H1 (cell line): ENCODE data around the gene L3MBTL4. TPM values are rescaled to one million over a fixed set of nuclear protein-coding genes. Genes with fewer than 3 reads are reported as not detected.

Experiments used
- CTCF ChIA-PET: fragments of 300-600 bp; sonication (Branson Sonifier 250); formaldehyde crosslinking; loops from one replicate; lab custom pipeline; 2021; ENCODE audit not compliant: partially characterized antibody; lab: Charles Lee
- POLR2A ChIA-PET: fragments of 300-600 bp; sonication (Branson Sonifier 250); formaldehyde crosslinking; loops from one replicate; lab custom pipeline; 2021; ENCODE audit warnings: inconsistent platforms; ENCODE audit not compliant: partially characterized antibody; lab: Charles Lee
- DNase-seq, 2 experiments: peaks; one replicate each; pipeline versions ENCODE4 v3.0.0 to v3.0.0-alpha.2; 2010 to 2022; ENCODE audit warnings: low spot score in 2 of 2, low read depth in 1 of 2, mixed read lengths in 1 of 2
- FAIRE-seq: peaks from 2 replicates; lab custom pipeline; 2011; peaks lifted over from hg19 to GRCh38; lab: Jason Lieb, UNC
- H2AFZ ChIP-seq: 2 replicates; pipeline ENCODE4 v1.8.1; 2012; ENCODE audit warnings: low read length, inconsistent platforms
- H2AK5ac ChIP-seq: 2 replicates; pipeline ENCODE4 v1.6.1; 2013; ENCODE audit warnings: low read depth, low read length
- H2BK120ac ChIP-seq: replicated peaks from 2 replicates; pipeline ENCODE3; 2013; ENCODE audit warnings: low read depth, low read length, inconsistent platforms
- H2BK12ac ChIP-seq: 2 replicates; pipeline ENCODE4 v1.6.1; 2013; ENCODE audit warnings: low read depth, low read length
- H2BK15ac ChIP-seq: 2 replicates; pipeline ENCODE4 v1.6.1; 2013; ENCODE audit warnings: low read length
- H2BK20ac ChIP-seq: 2 replicates; pipeline ENCODE4 v1.6.1; 2013; ENCODE audit warnings: low read length
- H2BK5ac ChIP-seq: 2 replicates; pipeline ENCODE4 v1.6.1; 2013; ENCODE audit warnings: low read depth, low read length
- H3K14ac ChIP-seq: 2 replicates; pipeline ENCODE4 v1.6.1; 2013; ENCODE audit warnings: inconsistent platforms; ENCODE audit not compliant: insufficient read length
- H3K18ac ChIP-seq: 2 replicates; pipeline ENCODE4 v1.6.1; 2013; ENCODE audit warnings: low read length; ENCODE audit errors: extremely low read depth
- H3K23ac ChIP-seq: 2 replicates; pipeline ENCODE4 v1.6.1; 2013; ENCODE audit warnings: inconsistent platforms; ENCODE audit not compliant: insufficient read length
- H3K23me2 ChIP-seq: 2 replicates; pipeline ENCODE4 v1.6.1; 2013; ENCODE audit warnings: low read depth, low read length
- H3K27ac ChIP-seq: 2 replicates; pipeline ENCODE4 v1.6.1; 2011; ENCODE audit warnings: low read depth, low read length, inconsistent platforms
- H3K27me3 ChIP-seq, 4 experiments: replicated peaks in 1 of 4; 1 replicate in 1 of 4; 2 replicates in 3 of 4; pipeline versions ENCODE4 v1.6.1 to v1.8.1; 2011 to 2013; ENCODE audit warnings: low read length in 3 of 4, mild to moderate bottlenecking in 3 of 4, inconsistent platforms in 2 of 4, mixed read lengths in 2 of 4, moderate library complexity in 1 of 4; ENCODE audit not compliant: control insufficient read depth in 3 of 4, insufficient read depth in 3 of 4; ENCODE audit errors: extremely low read depth in 1 of 4
- H3K36me3 ChIP-seq, 4 experiments: 2 replicates each; pipeline versions ENCODE4 v1.6.1 to v1.8.1; 2011 to 2013; ENCODE audit warnings: mild to moderate bottlenecking in 4 of 4, low read length in 3 of 4, moderate library complexity in 2 of 4, control low read depth in 1 of 4, inconsistent platforms in 1 of 4; ENCODE audit not compliant: insufficient read depth in 4 of 4, control insufficient read depth in 2 of 4
- H3K4ac ChIP-seq: replicated peaks from 2 replicates; pipeline ENCODE3; 2013; ENCODE audit warnings: low read length, low read depth, mixed read lengths, inconsistent platforms; ENCODE audit not compliant: insufficient read length
- H3K4me1 ChIP-seq, 4 experiments: replicated peaks in 1 of 4; 1 replicate in 1 of 4; 2 replicates in 3 of 4; pipeline versions ENCODE4 v1.6.1 to v1.8.1; 2011 to 2013; ENCODE audit warnings: low read length in 3 of 4, inconsistent platforms in 2 of 4, mixed read lengths in 1 of 4; ENCODE audit not compliant: insufficient read depth in 4 of 4, control insufficient read depth in 3 of 4
- H3K4me2 ChIP-seq, 2 experiments: 2 replicates each; pipeline versions ENCODE4 v1.6.1 to v1.8.1; 2011 to 2013; ENCODE audit warnings: low read depth in 2 of 2, low read length in 2 of 2, control low read depth in 1 of 2, inconsistent platforms in 1 of 2, mild to moderate bottlenecking in 1 of 2; ENCODE audit not compliant: insufficient read depth in 1 of 2
- H3K4me3 ChIP-seq, 4 experiments: fragments of 200-600, 300-600 bp in 1 of 4; sonication (generic), shearing (Covaris generic), sonication (Bioruptor Twin) in 1 of 4; 2 replicates each; pipeline versions ENCODE4 v1.5.1 to v1.8.1; 2011 to 2016; ENCODE audit warnings: low read length in 4 of 4, low read depth in 3 of 4, control low read depth in 2 of 4, inconsistent platforms in 2 of 4, mild to moderate bottlenecking in 2 of 4, mixed read lengths in 1 of 4, moderate library complexity in 1 of 4; ENCODE audit not compliant: insufficient read depth in 2 of 4; ENCODE audit errors: extremely low read depth in 1 of 4
- H3K56ac ChIP-seq: replicated peaks from 2 replicates; pipeline ENCODE3; 2013; ENCODE audit warnings: low read depth, mild to moderate bottlenecking, mixed read lengths, low read length, inconsistent platforms; ENCODE audit not compliant: insufficient read length
- H3K79me1 ChIP-seq: 2 replicates; pipeline ENCODE4 v1.6.1; 2013; ENCODE audit warnings: low read depth, low read length, control low read depth
- H3K79me2 ChIP-seq, 2 experiments: 2 replicates each; pipeline versions ENCODE4 v1.6.1 to v1.8.1; 2012 to 2013; ENCODE audit warnings: low read length in 2 of 2, mild to moderate bottlenecking in 2 of 2, inconsistent platforms in 1 of 2; ENCODE audit not compliant: insufficient read depth in 2 of 2, control insufficient read depth in 1 of 2
- H3K9ac ChIP-seq, 4 experiments: replicated peaks in 1 of 4; 1 replicate in 1 of 4; 2 replicates in 3 of 4; pipeline versions ENCODE4 v1.6.1 to v1.8.1; 2011 to 2013; ENCODE audit warnings: low read depth in 3 of 4, low read length in 3 of 4, control low read depth in 2 of 4, mild to moderate bottlenecking in 2 of 4, moderate library complexity in 2 of 4, inconsistent platforms in 1 of 4; ENCODE audit errors: extremely low read depth in 1 of 4
- H3K9me3 ChIP-seq, 2 experiments: 2 replicates each; pipeline versions ENCODE4 v1.6.1 to v1.8.1; 2012 to 2013; ENCODE audit warnings: mild to moderate bottlenecking in 2 of 2, moderate library complexity in 2 of 2, control low read depth in 1 of 2, inconsistent platforms in 1 of 2, low read depth in 1 of 2, low read length in 1 of 2, mixed read lengths in 1 of 2; ENCODE audit not compliant: insufficient read depth in 2 of 2
- H4K20me1 ChIP-seq, 2 experiments: replicated peaks in 1 of 2; 2 replicates each; pipeline versions ENCODE3 to v1.8.1; 2011 to 2013; ENCODE audit warnings: inconsistent platforms in 2 of 2, low read length in 2 of 2, mild to moderate bottlenecking in 1 of 2; ENCODE audit not compliant: insufficient read depth in 2 of 2, control insufficient read depth in 1 of 2
- H4K5ac ChIP-seq: 2 replicates; pipeline ENCODE4 v1.6.1; 2013; ENCODE audit warnings: low read length, low read depth, mixed read lengths, inconsistent platforms; ENCODE audit not compliant: insufficient read length
- H4K8ac ChIP-seq: 2 replicates; pipeline ENCODE4 v1.8.0; 2013; ENCODE audit warnings: mild to moderate bottlenecking, moderate library complexity, low read length, inconsistent platforms; ENCODE audit not compliant: insufficient read depth; ENCODE audit errors: extremely low read depth
- H4K91ac ChIP-seq: replicated peaks from 2 replicates; pipeline ENCODE3; 2013; ENCODE audit warnings: low read length, mixed read lengths, inconsistent platforms; ENCODE audit not compliant: insufficient read length
- BACH1 ChIP-seq: IDR thresholded peaks from 2 replicates; pipeline ENCODE4 v1.6.1; 2012; ENCODE audit warnings: low read length, improper control_type of control experiment
- CBX8 ChIP-seq: fragments of 300-800, 300-1000 bp; sonication (generic); IDR thresholded peaks from 2 replicates; pipeline ENCODE4 v1.7.1; 2016; ENCODE audit warnings: low read depth, low read length, borderline replicate concordance
- KDM4A ChIP-seq: IDR thresholded peaks from one replicate; pipeline ENCODE4 v1.7.1; 2012; ENCODE audit warnings: low read depth, mild to moderate bottlenecking, moderate library complexity, low read length, inconsistent platforms; ENCODE audit not compliant: severe bottlenecking
- NRF1 ChIP-seq: IDR thresholded peaks from 2 replicates; pipeline ENCODE4 v1.6.1; 2011; ENCODE audit warnings: mild to moderate bottlenecking, low read depth, low read length, improper control_type of control experiment
- SP1 ChIP-seq: IDR thresholded peaks from 2 replicates; pipeline ENCODE4 v1.6.1; 2011; ENCODE audit warnings: low read depth, low read length
- WGBS, 2 experiments: shearing (Covaris generic) in 1 of 2; methylation state at CpG; one replicate each; pipeline versions ENCODE4 v1.1.6 to v1.1.7; 2013 to 2015; ENCODE audit warnings: low lambda C conversion rate in 2 of 2, mixed read lengths in 2 of 2, inconsistent platforms in 1 of 2, low coverage in 1 of 2, missing lambda C conversion rate in 1 of 2; ENCODE audit not compliant: insufficient replicate concordance in 2 of 2, insufficient coverage in 1 of 2, insufficient read length in 1 of 2; ENCODE audit errors: extremely low coverage in 1 of 2, missing lambda C conversion rate in 1 of 2; 5-methylcytosine and 5-hydroxymethylcytosine counted together
- polyA plus RNA-seq, 7 experiments: library from polyadenylated mRNA; depleted of rRNA in 3 of 7; stranded (reverse) in 5 of 7; unstranded in 2 of 7; fragments of >200 nt in 5 of 7; fragments of 200-250 nt in 2 of 7; gene quantifications; 1 replicate in 5 of 7; 2 replicates in 1 of 7; 4 replicates in 1 of 7; pipeline versions ENCODE4 v1.2.1 to v1.2.3, GENCODE V29; 2011 to 2013; ENCODE audit warnings: missing spikeins in 2 of 7, mixed read lengths in 2 of 7
- total RNA-seq: library from RNA; stranded (reverse); fragmentation: NEBNext Ultra II Directional; extraction: Animal tissue kit (Norgen Biotek cat#: 25700); gene quantifications from 2 replicates; pipeline ENCODE4 v1.2.1, GENCODE V29; 2021

L3MBTL4 gene
- total and polyA plus RNA-seq, 2 of the 8 experiments (the other 6 are each of a cell fraction or from before 2014, with no cell fraction given): 1.0 to 2.1 TPM

DNA sequence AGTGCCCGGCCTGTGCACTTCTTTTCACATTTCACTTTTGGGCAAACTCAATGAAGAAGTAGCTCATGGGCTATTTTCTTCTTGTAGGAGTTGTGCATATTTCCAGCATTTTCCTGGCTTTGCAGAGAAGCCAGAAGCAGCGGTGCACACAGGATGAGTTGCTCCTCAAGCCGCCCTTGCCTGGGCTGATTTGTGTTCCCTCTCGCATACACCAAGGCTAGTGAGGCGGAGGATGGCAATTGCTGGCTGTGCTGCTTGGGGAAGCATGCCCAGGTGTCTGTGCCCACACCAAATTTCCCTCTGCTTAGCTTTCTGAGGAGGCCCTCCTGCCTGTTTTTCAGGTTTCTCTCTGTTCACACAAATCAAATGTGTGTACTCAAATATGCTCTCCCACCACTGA lies 434.0 kb downstream of the L3MBTL4 start:
- no peak overlapping the region for H3K18ac ChIP-seq
- no peak for FAIRE-seq
- WGBS, 2 experiments: 88% methylated on average over 5 of the region's 5 CpGs; no CpG with 5 or more reads in 1 of the 2 experiments

More for the DNA sequence above, 434.0 kb downstream of the L3MBTL4 start:
- TF ChIP-seq SP1 (no peak), CBX8 (no peak), NRF1 (no peak), KDM4A (no peak), BACH1 (no peak)
- TF ChIP-seq, all 59 proteins: peak for 0
- Histone ChIP-seq H2BK12ac (peak overlapping the region; percentile 60; the same call in 1 of the 2 replicates), H2BK15ac (0 out of 2 replicates have a peak overlapping the region, but pooled peaks have one; percentile 47), H3K4ac (peak overlapping the region; percentile 33), H3K36me3 (no peaks in the 10 kb centered on the region), H2BK5ac (no peak overlapping the region), H2BK120ac (no peak overlapping the region), H3K14ac (no peak overlapping the region), H4K5ac (no peak overlapping the region), H3K56ac (no peak overlapping the region), H3K23ac (no peak overlapping the region), H3K79me2 (no peaks in the 10 kb centered on the region), H3K9me3 (no peaks in the 10 kb centered on the region), H4K91ac (no peak overlapping the region), H2BK20ac (no peak overlapping the region), H4K8ac (no peak overlapping the region), H3K4me1 (peaks cover 0 to 8% (median 3%) of the 10 kb centered on the region in 4 experiments; a peak in 4 of 7 replicates), H3K27me3 (no peaks in the 10 kb centered on the region), H2AK5ac (no peak overlapping the region), H2AFZ (no peak overlapping the region), H3K79me1 (no peaks in the 10 kb centered on the region), H3K4me3 (no peak overlapping the region), H3K23me2 (peaks cover 2% of the 10 kb centered on the region; the same call in 1 of the 2 replicates), H3K4me2 (no peak overlapping the region), H3K9ac (no peak overlapping the region), H4K20me1 (no peaks in the 10 kb centered on the region), H3K27ac (no peak overlapping the region)
- CTCF ChIA-PET: interaction anchor here (1.2 kb wide), 1 partner anchor 34 kb away, joined by 3 read pairs; no protein-coding TSS in a partner anchor
- POLR2A ChIA-PET: no interaction called here
- DNase-seq: peak in 1 of 2 experiments; percentile 41
